IMR-90 (cell line): Measurements from ENCODE around the gene ARSJ. TPM values are rescaled to one million over a fixed set of nuclear protein-coding genes. Genes with fewer than 3 reads are reported as not detected.

Experiments
- ATAC-seq: fragments of 200-7000 bp; cut with Tn5 transposase; 2 replicates; pipeline ENCODE4 v1.9.1; 2020; ENCODE audit warnings: low read depth, mild to moderate bottlenecking, moderate library complexity
- BruUV-seq: library from RNA; stranded (reverse); fragments of 400-500 nt; replicated peaks from 2 replicates; lab custom pipeline; 2021; lab: Mats Ljungman, UMichigan
- CTCF ChIA-PET: fragments of 300-600 bp; formaldehyde crosslinking; extraction: SDS; loops from one replicate; lab custom pipeline; 2021; ENCODE audit warnings: antibody characterized with exemption; lab: Yijun Ruan, JAX
- POLR2A ChIA-PET: fragments of 300-600 bp; sonication (Branson Sonifier 250); formaldehyde crosslinking; loops from one replicate; lab custom pipeline; 2022; ENCODE audit warnings: antibody characterized with exemption; ENCODE audit not compliant: unreplicated experiment; lab: Charles Lee
- DNase-seq: peaks from one replicate; pipeline ENCODE4 v3.0.0; 2013
- H2AFZ ChIP-seq: replicated peaks from 2 replicates; pipeline ENCODE3; 2013; ENCODE audit warnings: low read length, mild to moderate bottlenecking; ENCODE audit not compliant: poor library complexity
- H2AK5ac ChIP-seq: 2 replicates; pipeline ENCODE4 v1.6.1; 2013; ENCODE audit warnings: low read depth, low read length, inconsistent platforms
- H2AK9ac ChIP-seq: replicated peaks from 2 replicates; pipeline ENCODE3; 2013; ENCODE audit warnings: mild to moderate bottlenecking, low read depth, low read length, moderate library complexity; ENCODE audit not compliant: poor library complexity
- H2BK120ac ChIP-seq: 2 replicates; pipeline ENCODE4 v1.6.1; 2013; ENCODE audit warnings: low read depth, low read length, inconsistent platforms
- H2BK15ac ChIP-seq: 3 replicates; pipeline ENCODE4 v1.6.1; 2013; ENCODE audit warnings: low read depth, low read length, inconsistent platforms
- H2BK20ac ChIP-seq: 2 replicates; pipeline ENCODE4 v1.6.1; 2013; ENCODE audit warnings: low read depth, mild to moderate bottlenecking, inconsistent platforms, low read length, moderate library complexity
- H2BK5ac ChIP-seq: 2 replicates; pipeline ENCODE4 v1.6.1; 2013; ENCODE audit warnings: mild to moderate bottlenecking, low read depth, low read length, inconsistent platforms; ENCODE audit not compliant: poor library complexity, severe bottlenecking
- H3K14ac ChIP-seq: replicated peaks from 2 replicates; pipeline ENCODE4 v1.6.1; 2013; ENCODE audit warnings: low read depth, low read length, inconsistent platforms
- H3K18ac ChIP-seq: 2 replicates; pipeline ENCODE4 v1.6.1; 2013; ENCODE audit warnings: low read depth, low read length, control low read depth
- H3K23ac ChIP-seq: 2 replicates; pipeline ENCODE4 v1.6.1; 2013; ENCODE audit warnings: low read depth, low read length, inconsistent platforms
- H3K27ac ChIP-seq: 2 replicates; pipeline ENCODE4 v1.5.1; 2013; ENCODE audit warnings: mild to moderate bottlenecking, control low read depth, low read length; ENCODE audit not compliant: insufficient read depth
- H3K27me3 ChIP-seq: 2 replicates; pipeline ENCODE4 v1.6.1; 2013; ENCODE audit warnings: low read length; ENCODE audit not compliant: control insufficient read depth, insufficient read depth
- H3K36me3 ChIP-seq: 2 replicates; pipeline ENCODE4 v1.6.1; 2013; ENCODE audit warnings: low read length, mixed read lengths; ENCODE audit not compliant: control insufficient read depth, insufficient read depth
- H3K4ac ChIP-seq: 2 replicates; pipeline ENCODE4 v1.6.1; 2013; ENCODE audit warnings: low read depth, low read length, inconsistent platforms
- H3K4me1 ChIP-seq: 2 replicates; pipeline ENCODE4 v1.6.1; 2013; ENCODE audit warnings: low read length, mixed read lengths; ENCODE audit not compliant: control insufficient read depth, insufficient read depth
- H3K4me2 ChIP-seq: 2 replicates; pipeline ENCODE4 v1.6.1; 2013; ENCODE audit warnings: low read depth, mild to moderate bottlenecking, control low read depth, low read length, moderate library complexity
- H3K4me3 ChIP-seq: 2 replicates; pipeline ENCODE4 v1.5.1; 2013; ENCODE audit warnings: low read depth, mild to moderate bottlenecking, control low read depth, low read length, moderate library complexity; ENCODE audit not compliant: insufficient read depth
- H3K56ac ChIP-seq: 2 replicates; pipeline ENCODE4 v1.6.1; 2013; ENCODE audit warnings: low read length, inconsistent platforms; ENCODE audit not compliant: insufficient read depth; ENCODE audit errors: extremely low read depth
- H3K79me1 ChIP-seq, 2 experiments: 2 replicates each; pipeline ENCODE4 v1.6.1; 2013; ENCODE audit warnings: low read length in 2 of 2, inconsistent platforms in 1 of 2, low read depth in 1 of 2
- H3K9ac ChIP-seq: 2 replicates; pipeline ENCODE4 v1.6.1; 2013; ENCODE audit warnings: low read depth, low read length, control low read depth
- H3K9me1 ChIP-seq: 2 replicates; pipeline ENCODE4 v1.6.1; 2013; ENCODE audit warnings: low read length, inconsistent platforms; ENCODE audit not compliant: insufficient read depth
- H3K9me3 ChIP-seq: 2 replicates; pipeline ENCODE4 v1.6.1; 2013; ENCODE audit warnings: low read length; ENCODE audit not compliant: control insufficient read depth, insufficient read depth
- H4K20me1 ChIP-seq: 2 replicates; pipeline ENCODE4 v1.6.1; 2013; ENCODE audit warnings: low read length, inconsistent platforms; ENCODE audit not compliant: insufficient read depth
- H4K5ac ChIP-seq: 2 replicates; pipeline ENCODE4 v1.6.1; 2013; ENCODE audit warnings: mild to moderate bottlenecking, low read depth, low read length, control low read depth
- H4K8ac ChIP-seq, 2 experiments: 2 replicates each; pipeline ENCODE4 v1.6.1; 2013; ENCODE audit warnings: low read depth in 2 of 2, low read length in 2 of 2, control low read depth in 1 of 2, inconsistent platforms in 1 of 2
- H4K91ac ChIP-seq: 2 replicates; pipeline ENCODE4 v1.6.1; 2013; ENCODE audit warnings: low read depth, low read length, inconsistent platforms; ENCODE audit not compliant: insufficient read depth
- ELK1 ChIP-seq: fragments of 150-350 bp; IDR thresholded peaks from 2 replicates; pipeline ENCODE4 v1.6.1; 2016; ENCODE audit warnings: low read depth, mild to moderate bottlenecking, low read length, moderate library complexity, borderline replicate concordance
- FOS ChIP-seq: fragments of 150-350 bp; IDR thresholded peaks from 2 replicates; pipeline ENCODE4 v1.6.1; 2016; ENCODE audit warnings: low read depth, low read length
- MAFK ChIP-seq: IDR thresholded peaks from 2 replicates; pipeline ENCODE4 v1.6.1; 2012; ENCODE audit warnings: low read depth, low read length, improper control_type of control experiment
- MAZ ChIP-seq: IDR thresholded peaks from 2 replicates; pipeline ENCODE4 v1.6.1; 2012; ENCODE audit warnings: low read depth, mild to moderate bottlenecking, low read length, improper control_type of control experiment, moderate library complexity, borderline replicate concordance
- POLR2A ChIP-seq: IDR thresholded peaks from 2 replicates; pipeline ENCODE4 v1.6.1; 2012; ENCODE audit warnings: mild to moderate bottlenecking, low read depth, low read length
- dilution Hi-C: fragments of 300-500 bp; cut with HindIII; formaldehyde crosslinking; loops from one replicate; pipeline ENCODE4 v1.14.3; 2018; ENCODE audit warnings: low sequenced_read_pairs; ENCODE audit not compliant: unreplicated experiment
- in situ Hi-C: fragments of 300-500 bp; cut with MboI; formaldehyde crosslinking; loops from 3 replicates; pipeline ENCODE4 v1.14.3; 2019; ENCODE audit warnings: low sequenced_read_pairs, inconsistent platforms, mixed read lengths
- intact Hi-C: fragments of 100-400 bp; cut with micrococcal nuclease; formaldehyde crosslinking; loops from 2 replicates; pipeline ENCODE4 v1.10.0; 2022
- polyA plus RNA-seq, 3 experiments: library from polyadenylated mRNA; depleted of rRNA; stranded (reverse); fragments of >200 nt; gene quantifications; 2 replicates each; pipeline ENCODE4 v1.2.3, GENCODE V29; 2012; ENCODE audit warnings: low replicate concordance in 1 of 3
- total RNA-seq: library from RNA; depleted of rRNA; stranded (reverse); fragments of >200 nt; gene quantifications from 2 replicates; pipeline ENCODE4 v1.2.3, GENCODE V29; 2012

The ARSJ gene
- total and polyA plus RNA-seq, 2 of the 4 experiments (the other 2 are of a cell fraction) = 47.7 to 143 TPM

DNA sequence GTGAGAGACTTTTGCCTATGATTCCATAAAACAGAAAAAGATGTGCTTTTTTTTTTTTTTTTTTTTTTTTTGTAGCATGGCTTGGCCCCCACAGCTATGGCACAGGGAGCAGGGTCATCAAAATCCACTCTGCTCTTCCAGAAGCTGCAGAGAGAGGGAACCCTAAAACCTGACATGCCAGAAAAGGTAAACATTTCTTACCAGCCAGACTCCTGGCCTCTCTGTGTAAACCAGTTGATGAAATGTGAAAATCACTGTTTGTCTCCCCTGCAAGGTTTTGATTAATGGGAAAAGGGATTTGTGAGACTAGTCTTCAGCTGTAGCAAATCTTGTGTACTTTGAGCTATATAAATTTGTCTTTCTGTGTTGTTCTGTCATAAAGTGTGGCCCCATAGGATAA is 105.9 kb downstream of the ARSJ start:
- POLR2A ChIA-PET = no interaction called here

More for the DNA sequence above, 105.9 kb downstream of the ARSJ start:
- H2AFZ ChIP-seq = no peak overlapping the region
- H3K18ac ChIP-seq = no peak overlapping the region
- no peak overlapping the region for H3K56ac ChIP-seq
- H3K23ac ChIP-seq = no peak overlapping the region
- H2BK15ac ChIP-seq = no peak overlapping the region
- H4K91ac ChIP-seq = no peak overlapping the region
- no peak overlapping the region for H2BK20ac ChIP-seq
- no peak overlapping the region for H2BK120ac ChIP-seq
- intact Hi-C loops (no loop called here), dilution Hi-C loops (no loop called here), in situ Hi-C loops (no loop called here)
- H3K4me1 ChIP-seq = peaks cover 4% of the 10 kb centered on the region; the same call in 1 of the 2 replicates
- H3K27me3 ChIP-seq = no peaks in the 10 kb centered on the region
- H2AK9ac ChIP-seq = no peak overlapping the region
- no peak overlapping the region for H4K5ac ChIP-seq
- TF ChIP-seq FOS = no peak
- no peak for TF ChIP-seq POLR2A
- no peak for TF ChIP-seq ELK1
- TF ChIP-seq MAFK = no peak
- TF ChIP-seq MAZ = no peak
- ATAC-seq = no peak
- H4K8ac ChIP-seq = no peak overlapping the region
- no peak overlapping the region for H3K4ac ChIP-seq
- H3K9ac ChIP-seq = no peak overlapping the region
- no TSS peak for BruUV-seq
- H3K4me2 ChIP-seq = no peak overlapping the region
- no peak overlapping the region for H3K27ac ChIP-seq
- no peak for DNase-seq
- no peak overlapping the region for H3K14ac ChIP-seq
- CTCF ChIA-PET = interaction anchor here (0.6 to 0.8 kb wide), 2 partner anchors 98 to 505 kb away, joined by 3 read pairs; no protein-coding TSS in a partner anchor
- no peaks in the 10 kb centered on the region for H4K20me1 ChIP-seq
- H3K36me3 ChIP-seq = no peaks in the 10 kb centered on the region
- H2AK5ac ChIP-seq = no peak overlapping the region
- H3K4me3 ChIP-seq = no peak overlapping the region
- peaks cover 3% of the 10 kb centered on the region for H3K9me1 ChIP-seq
- no peaks in the 10 kb centered on the region for H3K79me1 ChIP-seq
- no peak overlapping the region for H2BK5ac ChIP-seq
- no peaks in the 10 kb centered on the region for H3K9me3 ChIP-seq
